ENCODE results near the gene SERPINB13. TPM values are rescaled to one million over a fixed set of nuclear protein-coding genes. Genes with fewer than 3 reads are reported as not detected.

Gene SERPINB13
- total and polyA plus RNA-seq, 3 donors from 2014 or later = not detected

DNA sequence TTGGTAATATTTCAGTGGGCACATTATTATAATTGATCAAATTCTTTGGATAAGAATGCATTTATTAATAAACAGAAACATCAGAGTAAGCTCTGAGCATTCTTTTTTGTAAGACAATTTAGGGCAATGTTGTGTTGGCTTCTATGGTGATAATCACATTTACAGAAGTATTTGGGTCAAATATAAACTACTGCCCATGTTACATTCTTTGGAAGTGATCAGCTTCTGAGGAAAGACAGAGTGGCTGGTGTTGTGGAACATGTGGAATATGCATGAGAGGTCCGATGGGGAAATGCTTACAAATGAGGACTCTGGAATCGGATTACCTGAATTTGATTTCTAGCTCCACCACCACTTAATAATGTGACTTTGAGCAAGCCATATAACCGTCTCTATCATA lies 19.4 kb downstream of the SERPINB13 start:
- Histone ChIP-seq H3K27me3 (no peaks in the 10 kb centered on the region), H3K4me1 (no peaks in the 10 kb centered on the region), H3K36me3 (ENCODE audit: low read depth, missing control alignments) (no peaks in the 10 kb centered on the region), H3K4me3 (no peak overlapping the region), H3K27ac (no peak overlapping the region), H3K9me3 (no peaks in the 10 kb centered on the region)
- TF ChIP-seq, protein P1, sequence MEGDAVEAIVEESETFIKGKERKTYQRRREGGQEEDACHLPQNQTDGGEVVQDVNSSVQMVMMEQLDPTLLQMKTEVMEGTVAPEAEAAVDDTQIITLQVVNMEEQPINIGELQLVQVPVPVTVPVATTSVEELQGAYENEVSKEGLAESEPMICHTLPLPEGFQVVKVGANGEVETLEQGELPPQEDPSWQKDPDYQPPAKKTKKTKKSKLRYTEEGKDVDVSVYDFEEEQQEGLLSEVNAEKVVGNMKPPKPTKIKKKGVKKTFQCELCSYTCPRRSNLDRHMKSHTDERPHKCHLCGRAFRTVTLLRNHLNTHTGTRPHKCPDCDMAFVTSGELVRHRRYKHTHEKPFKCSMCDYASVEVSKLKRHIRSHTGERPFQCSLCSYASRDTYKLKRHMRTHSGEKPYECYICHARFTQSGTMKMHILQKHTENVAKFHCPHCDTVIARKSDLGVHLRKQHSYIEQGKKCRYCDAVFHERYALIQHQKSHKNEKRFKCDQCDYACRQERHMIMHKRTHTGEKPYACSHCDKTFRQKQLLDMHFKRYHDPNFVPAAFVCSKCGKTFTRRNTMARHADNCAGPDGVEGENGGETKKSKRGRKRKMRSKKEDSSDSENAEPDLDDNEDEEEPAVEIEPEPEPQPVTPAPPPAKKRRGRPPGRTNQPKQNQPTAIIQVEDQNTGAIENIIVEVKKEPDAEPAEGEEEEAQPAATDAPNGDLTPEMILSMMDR (IDR thresholded peaks at IDR 0.05) = no peak
- no peak for TF ChIP-seq POLR2A (IDR thresholded peaks at IDR 0.05)
- no peak for DNase-seq
- WGBS, 2 donors = 79 to 87% methylated on average over 3 of the region's 3 CpGs
- intact Hi-C loops (cut with DNase I; ENCODE audit: low total_unique reads) = no loop called here

- WGBS, 2 donors = 84 to 90% methylated on average over 4 of the region's 4 CpGs
- no peaks in the 10 kb centered on the region for H3K36me3 ChIP-seq (ENCODE audit: low read depth, missing control alignments)
- no peaks in the 10 kb centered on the region for H3K4me1 ChIP-seq
- TF ChIP-seq, protein P1 (IDR thresholded peaks at IDR 0.05) = no peak
- no peak for TF ChIP-seq POLR2A (IDR thresholded peaks at IDR 0.05)
- H3K27me3 ChIP-seq = no peaks in the 10 kb centered on the region
- no peak for DNase-seq
- H3K27ac ChIP-seq = no peak overlapping the region
- H3K4me3 ChIP-seq = no peak overlapping the region
- H3K9me3 ChIP-seq = no peaks in the 10 kb centered on the region
- intact Hi-C loops (cut with DNase I; ENCODE audit: low total_unique reads) = no loop called here
Observed at GRCh38 chr18:63613420-63613819, 26.3 kb downstream of the SERPINB13 start.

- TF ChIP-seq POLR2A (IDR thresholded peaks at IDR 0.05) = no peak
- TF ChIP-seq, protein P1 (IDR thresholded peaks at IDR 0.05) = no peak
- Histone ChIP-seq H3K4me1 (no peaks in the 10 kb centered on the region), H3K9me3 (no peaks in the 10 kb centered on the region), H3K36me3 (ENCODE audit: low read depth, missing control alignments) (no peaks in the 10 kb centered on the region), H3K4me3 (no peak overlapping the region), H3K27me3 (no peaks in the 10 kb centered on the region), H3K27ac (no peak overlapping the region)
- 36 to 38% methylated on average over 3 of the region's 3 CpGs for WGBS, 2 donors
- DNase-seq = no peak
- intact Hi-C loops (cut with DNase I; ENCODE audit: low total_unique reads) = no loop called here
Observed at GRCh38 chr18:63617049-63617914, 30.1 kb downstream of the SERPINB13 start.

DNA sequence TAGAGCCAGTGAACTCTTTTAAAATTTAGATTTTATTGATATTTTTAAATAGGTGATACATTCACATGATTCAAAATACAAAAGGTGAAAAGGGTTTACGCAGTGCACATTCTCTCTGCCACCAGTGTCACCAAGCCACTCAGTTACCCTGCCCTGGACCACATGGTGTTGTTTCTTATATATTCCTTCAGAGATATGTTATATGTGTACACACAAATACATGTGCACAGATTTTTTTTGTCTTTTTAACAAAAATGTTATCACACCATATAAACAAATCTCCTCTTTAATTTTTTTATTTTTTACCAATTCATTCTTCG lies 30.7 kb downstream of the SERPINB13 start:
- intact Hi-C loops (cut with DNase I; ENCODE audit: low total_unique reads) = no loop called here
- WGBS, 2 donors = 82 to 86% methylated on average over 2 of the region's 2 CpGs
- Histone ChIP-seq H3K36me3 (ENCODE audit: low read depth, missing control alignments) (no peaks in the 10 kb centered on the region), H3K27ac (no peak overlapping the region), H3K9me3 (no peaks in the 10 kb centered on the region), H3K4me3 (no peak overlapping the region), H3K27me3 (no peaks in the 10 kb centered on the region), H3K4me1 (no peaks in the 10 kb centered on the region)
- TF ChIP-seq, protein P1 (IDR thresholded peaks at IDR 0.05) = no peak
- TF ChIP-seq POLR2A (IDR thresholded peaks at IDR 0.05) = no peak
- no peak for DNase-seq

GRCh38 chr18:63619661-63620060 lies 32.5 kb downstream of the SERPINB13 start:
- Histone ChIP-seq H3K9me3 (no peaks in the 10 kb centered on the region), H3K27me3 (no peaks in the 10 kb centered on the region), H3K36me3 (ENCODE audit: low read depth, missing control alignments) (no peaks in the 10 kb centered on the region), H3K4me1 (no peaks in the 10 kb centered on the region), H3K4me3 (no peak overlapping the region), H3K27ac (no peak overlapping the region)
- WGBS, 2 donors = 74 to 79% methylated on average over 3 of the region's 3 CpGs
- no peak for DNase-seq
- intact Hi-C loops (cut with DNase I; ENCODE audit: low total_unique reads) = no loop called here
- no peak for TF ChIP-seq POLR2A (IDR thresholded peaks at IDR 0.05)
- TF ChIP-seq, protein P1 (IDR thresholded peaks at IDR 0.05) = no peak
